Esophagus muscularis mucosa (tissue), 4 donors: ENCODE results near the gene PODNL1. TPM values are rescaled to one million over a fixed set of nuclear protein-coding genes. Genes with fewer than 3 reads are reported as not detected.

Experiments
- DNase-seq: peaks from one replicate; pipeline ENCODE4 v3.0.0-alpha.2; 2017; ENCODE audit errors: extremely low spot score
- H3K27ac ChIP-seq, 4 donors: fragments of 200-600 bp; sonication (generic); replicated peaks in 1 of 4; 1 replicate in 3 of 4; 2 replicates in 1 of 4; pipeline ENCODE4 v1.5.1; 2016 to 2019; ENCODE audit warnings: mild to moderate bottlenecking in 1 of 4
- H3K27me3 ChIP-seq, 4 donors: fragments of 200-600 bp; sonication (generic); one replicate each; pipeline versions ENCODE4 v1.5.1 to v1.6.0; 2016 to 2019
- H3K36me3 ChIP-seq, 4 donors: fragments of 200-600 bp; sonication (generic); one replicate each; pipeline ENCODE4 v1.5.1; 2016 to 2019
- H3K4me1 ChIP-seq, 4 donors: fragments of 200-600 bp; sonication (generic); one replicate each; pipeline ENCODE4 v1.5.1; 2016 to 2019
- H3K4me3 ChIP-seq, 4 donors: fragments of 200-600 bp; sonication (generic); 1 replicate in 2 of 4; 2 replicates in 2 of 4; pipeline ENCODE4 v1.5.1; 2016 to 2019; ENCODE audit warnings: mild to moderate bottlenecking in 4 of 4, moderate library complexity in 1 of 4
- H3K9me3 ChIP-seq, 4 donors: fragments of 200-600 bp; sonication (generic); 1 replicate in 3 of 4; 2 replicates in 1 of 4; pipeline ENCODE4 v1.5.1; 2016 to 2019
- CTCF ChIP-seq, 3 experiments: fragments of 200-600 bp in 2 of 3; fragments of 450-650 bp in 1 of 3; sonication (generic) in 2 of 3; IDR thresholded peaks; one replicate each; pipeline ENCODE4 v1.5.1; 2017 to 2019; ENCODE audit warnings: antibody characterized with exemption in 3 of 3, mild to moderate bottlenecking in 2 of 3, moderate library complexity in 1 of 3
- EP300 ChIP-seq: sonication (generic); formaldehyde crosslinking; IDR thresholded peaks from one replicate; pipeline ENCODE4 v1.6.1; 2017; ENCODE audit warnings: antibody characterized with exemption
- POLR2A ChIP-seq: fragments of 450-650 bp; IDR thresholded peaks from one replicate; pipeline ENCODE4 v1.6.1; 2017; ENCODE audit warnings: antibody characterized with exemption, moderate library complexity, mild to moderate bottlenecking, low read depth
- POLR2AphosphoS5 ChIP-seq, 2 donors: sonication (generic); formaldehyde crosslinking; IDR thresholded peaks; one replicate each; pipeline ENCODE4 v1.6.1; 2017; ENCODE audit warnings: antibody characterized with exemption in 2 of 2
- WGBS: methylation state at CpG from one replicate; pipeline ENCODE4 v1.1.5; 2018; 5-methylcytosine and 5-hydroxymethylcytosine counted together
- intact Hi-C: fragments of 100-400 bp; cut with DNase I; formaldehyde crosslinking; loops from one replicate; pipeline ENCODE4 v1.15.1; 2023
- total RNA-seq, 4 donors: library from RNA; depleted of rRNA; stranded (reverse); fragments of >200 nt; gene quantifications; one replicate each; pipeline versions ENCODE4 v1.1.0 to v1.2.1, GENCODE V29; 2016

PODNL1 gene
- total RNA-seq, 4 donors from 2014 or later, result 0.66 to 0.69 TPM; not detected in 2

- Histone ChIP-seq H3K4me1 (peaks cover 0 to 2% (median 0%) of the 10 kb centered on the region in 4 donors), H3K9me3 (no peaks in the 10 kb centered on the region), H3K27me3 (no peaks in the 10 kb centered on the region), H3K27ac (no peak overlapping the region), H3K36me3 (peaks cover 0 to 3% (median 0%) of the 10 kb centered on the region in 4 donors), H3K4me3 (no peak overlapping the region)
- TF ChIP-seq CTCF (IDR thresholded peaks at IDR 0.05), result no peak
- no peak for TF ChIP-seq POLR2AphosphoS5 (IDR thresholded peaks at IDR 0.05)
- TF ChIP-seq EP300, result no peak
- no peak for TF ChIP-seq POLR2A
- no peak for DNase-seq
- no CpG with 5 or more reads among the region's 13 CpGs for WGBS
- intact Hi-C loops, result no loop called here
Measured at GRCh38 chr19:13890136-13890535, 48.1 kb downstream of the PODNL1 start.

- no peak overlapping the region for H3K4me3 ChIP-seq
- peaks cover 0 to 3% (median 0%) of the 10 kb centered on the region in 4 donors for H3K36me3 ChIP-seq
- WGBS, result 90% methylated on average over 7 of the region's 16 CpGs
- H3K27me3 ChIP-seq, result no peaks in the 10 kb centered on the region
- H3K27ac ChIP-seq, result no peak overlapping the region
- H3K4me1 ChIP-seq, result peaks cover 0 to 3% (median 0%) of the 10 kb centered on the region in 4 donors
- H3K9me3 ChIP-seq, result no peaks in the 10 kb centered on the region
- no peak for DNase-seq
- intact Hi-C loops, result no loop called here
- TF ChIP-seq POLR2A (no peak), POLR2AphosphoS5 (IDR thresholded peaks at IDR 0.05) (no peak), CTCF (IDR thresholded peaks at IDR 0.05) (no peak), EP300 (no peak)
Measured at GRCh38 chr19:13888281-13888680, 49.9 kb downstream of the PODNL1 start.

- Histone ChIP-seq H3K9me3 (no peaks in the 10 kb centered on the region), H3K36me3 (no peaks in the 10 kb centered on the region), H3K4me3 (no peak overlapping the region), H3K4me1 (peaks cover 0 to 3% (median 0%) of the 10 kb centered on the region in 4 donors), H3K27me3 (no peaks in the 10 kb centered on the region), H3K27ac (no peak overlapping the region)
- no peak for DNase-seq
- TF ChIP-seq CTCF (IDR thresholded peaks at IDR 0.05), result no peak
- TF ChIP-seq EP300, result no peak
- TF ChIP-seq POLR2AphosphoS5 (IDR thresholded peaks at IDR 0.05), result no peak
- TF ChIP-seq POLR2A, result no peak
- intact Hi-C loops, result no loop called here
- WGBS, result 80% methylated on average over 5 of the region's 5 CpGs
Measured at GRCh38 chr19:13887517-13887916, 50.7 kb downstream of the PODNL1 start.

- no peak for DNase-seq
- H3K36me3 ChIP-seq, result no peaks in the 10 kb centered on the region
- H3K9me3 ChIP-seq, result no peaks in the 10 kb centered on the region
- H3K27ac ChIP-seq, result no peak overlapping the region
- no peaks in the 10 kb centered on the region for H3K27me3 ChIP-seq
- TF ChIP-seq POLR2AphosphoS5 (IDR thresholded peaks at IDR 0.05), result no peak
- no peak for TF ChIP-seq EP300
- no peak for TF ChIP-seq POLR2A
- H3K4me3 ChIP-seq, result no peak overlapping the region
- peaks cover 0 to 5% (median 3%) of the 10 kb centered on the region in 4 donors for H3K4me1 ChIP-seq
- 63% methylated on average over 2 of the region's 16 CpGs for WGBS
- intact Hi-C loops, result no loop called here
Measured at GRCh38 chr19:13887018-13887436, 51.2 kb downstream of the PODNL1 start.

GRCh38 chr19:13885826-13886365 is 52.3 kb downstream of the PODNL1 start:
- Histone ChIP-seq H3K4me3 (no peak overlapping the region), H3K27ac (no peak overlapping the region), H3K36me3 (no peaks in the 10 kb centered on the region), H3K27me3 (no peaks in the 10 kb centered on the region), H3K9me3 (no peaks in the 10 kb centered on the region), H3K4me1 (peaks cover 8 to 16% (median 11%) of the 10 kb centered on the region in 4 donors)
- WGBS, result 88% methylated on average over 20 of the region's 20 CpGs
- no peak for TF ChIP-seq CTCF (IDR thresholded peaks at IDR 0.05)
- TF ChIP-seq POLR2A, result no peak
- no peak for TF ChIP-seq POLR2AphosphoS5 (IDR thresholded peaks at IDR 0.05)
- no peak for TF ChIP-seq EP300
- intact Hi-C loops, result no loop called here
- DNase-seq, result no peak
